Activated T-helper 1 cell treated with anti-CD3 and anti-CD28 coated beads, Interleukin-12 subunit alpha, Interleukin-12 subunit beta, Interleukin-2, Interleukin-4 antibody, amounts not matched to agents 30 ng/mL and 10 ng/mL and 1 ng/mL, durations not matched to agents 14 hours and 24 hours and 36 hours (primary cell): ENCODE data around the gene JAKMIP2. TPM values are rescaled to one million over a fixed set of nuclear protein-coding genes. Genes with fewer than 3 reads are reported as not detected.

ENCODE experiments used
- DNase-seq: peaks from one replicate; pipeline ENCODE4 v3.0.0; 2021; ENCODE audit warnings: low spot score
- H3K27ac Mint-ChIP-seq: one replicate; pipeline ENCODE4 v1.8.0; 2021; ENCODE audit warnings: mild to moderate bottlenecking, mixed read lengths
- H3K27me3 Mint-ChIP-seq: one replicate; pipeline ENCODE4 v1.8.0; 2022; ENCODE audit warnings: mild to moderate bottlenecking, moderate library complexity, mixed read lengths; ENCODE audit not compliant: insufficient read depth
- H3K36me3 Mint-ChIP-seq: one replicate; pipeline ENCODE4 v1.8.0; 2021; ENCODE audit warnings: low read depth, mixed read lengths
- H3K4me1 Mint-ChIP-seq: one replicate; pipeline ENCODE4 v1.8.0; 2021; ENCODE audit warnings: low read depth, mixed read lengths
- H3K4me3 Mint-ChIP-seq: one replicate; pipeline ENCODE4 v1.8.0; 2021; ENCODE audit warnings: mild to moderate bottlenecking, moderate library complexity, mixed read lengths
- H3K9me3 Mint-ChIP-seq: one replicate; pipeline ENCODE4 v1.8.0; 2021; ENCODE audit warnings: mixed read lengths
- intact Hi-C: fragments of 100-400 bp; cut with micrococcal nuclease; formaldehyde crosslinking; loops from one replicate; pipeline ENCODE4 v1.15.1; 2024
- total RNA-seq: library from RNA; stranded (reverse); gene quantifications from 2 replicates; pipeline ENCODE4 v1.2.3, GENCODE V29; 2022

The JAKMIP2 gene
- total RNA-seq, 1 donor from 2014 or later, result 1.1 TPM

DNA sequence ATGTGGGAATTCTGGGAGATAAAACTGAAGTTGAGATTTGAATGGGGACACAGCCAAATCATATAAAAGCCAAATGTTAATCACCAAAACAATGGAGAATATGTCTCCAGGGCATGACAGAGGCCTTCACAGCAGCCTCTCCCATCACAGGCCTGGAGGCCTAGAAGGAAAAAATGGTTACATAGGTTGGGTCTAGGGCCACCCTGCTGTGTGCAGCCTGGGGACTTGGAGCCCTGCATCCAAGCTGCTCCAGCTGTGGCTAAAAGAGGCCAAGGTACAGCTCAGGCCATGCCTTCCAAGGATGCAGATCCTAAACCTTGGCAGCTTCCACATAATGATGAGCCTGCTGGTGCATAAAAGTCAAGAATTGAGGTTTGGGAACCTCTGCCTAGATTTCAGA, 85.1 kb downstream of the JAKMIP2 start:
- H3K27me3 Mint-ChIP-seq, result no peaks in the 10 kb centered on the region
- peaks cover 21% of the 10 kb centered on the region for H3K9me3 Mint-ChIP-seq
- peaks cover 3% of the 10 kb centered on the region for H3K36me3 Mint-ChIP-seq
- H3K27ac Mint-ChIP-seq, result no peak overlapping the region
- intact Hi-C loops, result no loop called here
- H3K4me1 Mint-ChIP-seq, result no peaks in the 10 kb centered on the region
- no peak overlapping the region for H3K4me3 Mint-ChIP-seq
- no peak for DNase-seq

DNA sequence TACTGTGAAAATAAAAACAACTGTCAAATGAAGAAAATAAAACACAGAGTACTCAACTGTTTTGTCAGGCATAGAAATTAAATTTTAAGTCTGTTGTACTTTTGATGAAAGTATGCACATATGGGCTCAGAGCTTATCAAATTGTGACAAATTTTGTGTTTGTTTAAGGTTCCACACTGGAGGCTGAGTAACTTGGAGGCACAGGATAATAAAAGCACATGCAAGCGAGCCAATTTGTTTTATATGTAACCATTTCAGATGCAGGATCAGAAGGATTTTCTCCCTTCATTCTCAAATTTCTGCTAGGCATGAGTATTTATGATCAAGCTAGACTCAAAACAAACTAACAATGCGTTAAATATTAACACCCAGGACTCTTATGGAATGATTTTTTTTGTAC, 87.8 kb downstream of the JAKMIP2 start:
- H3K4me3 Mint-ChIP-seq, result no peak overlapping the region
- H3K36me3 Mint-ChIP-seq, result peaks cover 3% of the 10 kb centered on the region
- peaks cover 21% of the 10 kb centered on the region for H3K9me3 Mint-ChIP-seq
- DNase-seq, result no peak
- H3K4me1 Mint-ChIP-seq, result no peaks in the 10 kb centered on the region
- intact Hi-C loops, result no loop called here
- H3K27me3 Mint-ChIP-seq, result no peaks in the 10 kb centered on the region
- H3K27ac Mint-ChIP-seq, result no peak overlapping the region

DNA sequence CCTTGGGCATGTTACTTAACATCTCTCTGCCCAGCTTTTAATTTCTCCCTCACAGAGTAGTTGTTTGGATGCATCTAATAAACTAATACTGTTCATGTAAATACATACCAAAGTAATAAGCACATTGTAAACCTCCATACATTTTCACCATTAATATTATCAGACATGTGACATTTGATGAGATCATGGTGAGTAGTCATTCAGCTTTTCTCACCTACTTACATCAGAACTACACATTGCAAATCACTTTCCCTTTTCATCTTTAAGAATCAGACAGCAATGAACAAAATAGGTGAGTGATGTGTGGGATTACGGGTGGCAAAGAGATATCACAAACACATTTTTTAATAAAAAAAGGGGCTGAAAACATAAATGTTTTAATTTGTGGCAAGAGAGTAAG, 89.3 kb downstream of the JAKMIP2 start:
- Mint-ChIP-seq H3K9me3 (peaks cover 10% of the 10 kb centered on the region), H3K27me3 (no peaks in the 10 kb centered on the region), H3K4me3 (no peak overlapping the region), H3K36me3 (peaks cover 3% of the 10 kb centered on the region), H3K27ac (no peak overlapping the region), H3K4me1 (no peaks in the 10 kb centered on the region)
- intact Hi-C loops, result no loop called here
- DNase-seq, result no peak

DNA sequence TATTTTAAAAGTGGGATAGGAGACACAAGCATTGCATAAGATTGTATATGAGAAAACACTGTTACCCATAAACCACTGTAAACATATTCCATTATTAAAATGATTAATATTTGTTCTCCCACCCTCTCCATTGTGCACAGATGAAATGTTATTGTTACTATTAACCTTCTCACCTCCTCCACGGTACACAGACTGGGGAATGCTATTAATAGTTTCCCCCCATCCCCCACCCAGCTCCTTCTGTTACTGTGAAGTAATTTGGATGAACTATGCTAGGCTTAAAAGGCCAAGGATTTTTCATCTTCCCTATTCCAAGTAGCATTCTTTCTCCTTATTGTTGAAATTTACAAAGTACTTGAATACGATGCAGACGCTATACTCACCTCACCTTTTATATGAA, 91.4 kb downstream of the JAKMIP2 start:
- H3K9me3 Mint-ChIP-seq, result no peaks in the 10 kb centered on the region
- DNase-seq, result no peak
- H3K4me3 Mint-ChIP-seq, result no peak overlapping the region
- intact Hi-C loops, result no loop called here
- no peaks in the 10 kb centered on the region for H3K36me3 Mint-ChIP-seq
- no peaks in the 10 kb centered on the region for H3K27me3 Mint-ChIP-seq
- H3K4me1 Mint-ChIP-seq, result no peaks in the 10 kb centered on the region
- H3K27ac Mint-ChIP-seq, result no peak overlapping the region

DNA sequence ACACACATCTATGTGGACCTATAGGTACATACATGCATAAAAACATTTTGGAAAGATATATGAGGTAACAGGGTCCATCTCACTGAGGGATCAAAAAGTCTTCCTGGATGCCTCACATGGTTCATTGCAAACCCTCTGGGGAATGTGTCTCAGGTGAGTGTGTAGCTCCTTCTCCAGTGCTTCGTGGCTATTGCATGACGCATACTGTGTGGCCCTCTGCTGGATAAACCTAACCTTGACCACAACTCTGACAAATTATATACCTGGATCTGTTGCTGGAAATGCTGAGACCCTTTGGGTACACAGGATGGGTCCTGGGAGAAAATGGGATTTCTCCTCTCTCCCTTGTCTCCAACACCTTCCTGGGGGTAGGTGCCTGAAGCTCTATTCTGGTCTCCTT, 91.9 kb downstream of the JAKMIP2 start:
- DNase-seq, result no peak
- intact Hi-C loops, result no loop called here
- no peaks in the 10 kb centered on the region for H3K36me3 Mint-ChIP-seq
- H3K4me3 Mint-ChIP-seq, result no peak overlapping the region
- no peaks in the 10 kb centered on the region for H3K27me3 Mint-ChIP-seq
- no peak overlapping the region for H3K27ac Mint-ChIP-seq
- no peaks in the 10 kb centered on the region for H3K4me1 Mint-ChIP-seq
- H3K9me3 Mint-ChIP-seq, result no peaks in the 10 kb centered on the region

DNA sequence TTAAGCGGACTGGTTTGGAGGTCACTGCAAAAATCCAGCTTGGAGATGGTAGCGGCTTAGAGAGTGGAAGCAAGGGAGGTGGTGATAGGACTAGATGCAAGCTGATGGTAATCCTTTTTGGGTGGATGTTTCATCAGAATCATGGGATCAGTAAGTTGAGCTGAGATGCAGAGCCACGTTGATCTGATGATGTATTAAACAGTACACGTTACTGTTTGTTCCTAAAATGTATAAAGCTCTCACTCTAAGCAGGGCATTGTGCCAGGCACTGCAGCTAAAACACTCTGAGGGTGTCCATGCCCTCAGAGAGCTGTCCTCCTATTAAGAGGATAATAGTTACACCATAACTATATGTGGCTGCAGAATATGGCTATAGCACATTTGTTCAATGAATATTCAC, 93.1 kb downstream of the JAKMIP2 start:
- DNase-seq, result no peak
- intact Hi-C loops, result no loop called here
- H3K36me3 Mint-ChIP-seq, result no peaks in the 10 kb centered on the region
- no peaks in the 10 kb centered on the region for H3K27me3 Mint-ChIP-seq
- H3K27ac Mint-ChIP-seq, result no peak overlapping the region
- H3K9me3 Mint-ChIP-seq, result no peaks in the 10 kb centered on the region
- no peaks in the 10 kb centered on the region for H3K4me1 Mint-ChIP-seq
- no peak overlapping the region for H3K4me3 Mint-ChIP-seq

DNA sequence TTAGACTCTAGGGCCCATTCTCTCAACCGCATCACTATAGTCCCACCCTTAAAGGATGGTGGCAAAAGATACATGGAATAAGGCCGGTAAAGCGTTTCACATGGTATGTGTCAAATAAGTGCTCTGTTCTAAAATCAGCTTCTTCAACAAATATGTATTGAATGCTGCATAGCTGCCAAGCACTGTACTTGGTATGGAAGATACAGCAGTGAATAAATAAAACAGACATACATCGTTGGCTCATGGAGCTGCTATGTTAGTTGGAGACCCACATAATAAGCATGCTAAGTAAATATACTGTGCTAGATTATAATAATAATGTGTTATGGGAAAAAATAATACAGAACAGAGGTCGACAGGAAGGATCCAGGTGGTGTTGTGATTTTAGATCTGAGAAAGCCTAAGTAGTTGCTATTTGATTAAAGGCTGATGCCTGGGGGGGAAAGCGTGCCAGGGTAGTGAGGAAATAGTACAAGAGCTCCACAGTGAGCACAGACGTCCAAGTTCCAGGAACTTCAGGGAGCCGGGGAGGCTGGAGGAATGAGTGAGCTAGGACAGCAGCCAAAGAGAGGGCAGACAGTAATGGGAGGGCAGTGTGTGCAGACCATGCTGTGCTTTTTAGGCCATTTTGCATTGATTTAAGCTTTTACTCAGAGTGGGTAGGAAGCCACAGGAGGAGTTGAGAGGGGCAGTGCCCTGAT, 93.7 kb downstream of the JAKMIP2 start:
- no peak for DNase-seq
- Mint-ChIP-seq H3K4me1 (no peaks in the 10 kb centered on the region), H3K27me3 (no peaks in the 10 kb centered on the region), H3K9me3 (no peaks in the 10 kb centered on the region), H3K27ac (no peak overlapping the region), H3K4me3 (no peak overlapping the region), H3K36me3 (no peaks in the 10 kb centered on the region)
- intact Hi-C loops, result no loop called here

DNA sequence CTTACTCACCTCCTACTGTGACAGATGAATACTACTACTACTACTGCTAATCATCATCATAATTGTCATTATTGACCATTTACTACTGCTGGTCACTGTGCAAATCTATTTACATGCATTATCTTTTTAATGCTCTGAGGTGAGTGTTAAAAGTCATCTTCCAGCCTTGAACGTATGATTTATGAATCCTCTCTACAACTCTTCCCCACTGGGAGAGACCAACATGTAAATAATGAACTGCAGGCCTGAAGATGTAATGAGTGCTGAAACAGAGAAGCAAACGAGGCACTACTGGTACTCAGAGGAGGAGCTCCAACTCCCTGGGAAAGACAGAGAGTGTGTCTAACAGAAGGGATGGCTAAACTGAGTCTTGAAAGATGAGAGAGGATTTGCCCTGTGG, 95.4 kb downstream of the JAKMIP2 start:
- intact Hi-C loops, result no loop called here
- Mint-ChIP-seq H3K9me3 (no peaks in the 10 kb centered on the region), H3K27ac (no peak overlapping the region), H3K27me3 (no peaks in the 10 kb centered on the region), H3K4me3 (no peak overlapping the region), H3K36me3 (no peaks in the 10 kb centered on the region), H3K4me1 (no peaks in the 10 kb centered on the region)
- no peak for DNase-seq

DNA sequence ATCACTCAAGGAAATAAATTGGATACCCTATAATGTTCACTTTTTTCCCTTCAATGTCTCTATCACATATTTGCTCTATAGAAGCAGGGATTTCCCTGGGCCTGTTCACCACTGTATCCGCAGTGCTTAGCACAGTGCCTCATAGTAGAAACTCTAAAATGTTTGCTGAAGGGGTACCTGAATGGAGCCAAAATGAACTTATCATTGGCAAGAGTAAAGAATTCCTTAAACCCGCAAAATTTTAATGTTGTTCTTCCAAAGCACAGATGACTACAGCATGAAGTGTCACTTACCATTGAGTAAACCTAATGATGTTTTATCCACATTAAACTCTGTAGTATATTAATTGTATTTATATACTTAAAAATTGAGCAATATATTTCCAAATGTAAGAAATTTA, 96.1 kb downstream of the JAKMIP2 start:
- no peaks in the 10 kb centered on the region for H3K36me3 Mint-ChIP-seq
- no peaks in the 10 kb centered on the region for H3K4me1 Mint-ChIP-seq
- H3K4me3 Mint-ChIP-seq, result no peak overlapping the region
- no peak for DNase-seq
- intact Hi-C loops, result no loop called here
- H3K27me3 Mint-ChIP-seq, result no peaks in the 10 kb centered on the region
- H3K9me3 Mint-ChIP-seq, result no peaks in the 10 kb centered on the region
- no peak overlapping the region for H3K27ac Mint-ChIP-seq

DNA sequence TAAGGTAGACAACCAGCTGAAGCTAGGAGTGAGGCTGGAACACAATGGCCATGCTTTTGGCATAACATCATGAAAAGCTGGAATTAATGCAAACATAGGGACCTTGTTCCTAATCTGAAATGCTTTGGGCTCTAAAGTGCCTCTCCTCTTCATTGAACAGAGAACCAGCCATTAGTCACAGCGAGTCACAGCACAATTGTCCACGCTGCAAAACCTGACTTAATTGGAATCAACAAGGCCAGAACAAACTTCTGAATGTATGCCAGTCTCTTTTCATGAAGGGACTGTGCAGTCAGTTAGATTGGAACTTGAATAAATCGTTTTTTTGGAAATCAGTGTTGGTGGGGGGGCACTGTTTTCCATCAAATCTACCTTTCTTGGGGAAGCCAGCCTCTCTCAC, 96.5 kb downstream of the JAKMIP2 start:
- H3K27ac Mint-ChIP-seq, result no peak overlapping the region
- no peak overlapping the region for H3K4me3 Mint-ChIP-seq
- no peaks in the 10 kb centered on the region for H3K4me1 Mint-ChIP-seq

DNA sequence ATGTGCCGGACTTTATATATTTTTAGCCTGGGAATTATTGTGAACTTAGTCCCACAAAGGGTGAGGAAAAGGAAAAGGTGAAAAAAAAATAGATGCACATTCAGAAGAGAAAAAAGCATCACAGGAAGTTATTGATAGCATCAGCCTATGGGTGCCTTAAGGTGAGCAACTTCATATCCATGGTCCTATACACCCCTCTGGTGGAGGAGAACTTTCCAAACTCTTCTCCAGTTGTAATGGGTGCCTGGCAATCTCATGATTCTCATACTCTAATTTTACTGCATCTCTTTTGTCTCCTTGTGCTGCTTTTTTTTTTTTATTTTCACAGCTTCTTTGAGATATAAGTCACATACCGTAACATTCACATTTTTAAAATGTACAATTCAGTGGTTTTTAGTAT, 107.4 kb downstream of the JAKMIP2 start:
- H3K4me1 Mint-ChIP-seq, result no peaks in the 10 kb centered on the region
- no peak overlapping the region for H3K4me3 Mint-ChIP-seq
- H3K27ac Mint-ChIP-seq, result no peak overlapping the region
- H3K27me3 Mint-ChIP-seq, result no peaks in the 10 kb centered on the region
- no peaks in the 10 kb centered on the region for H3K36me3 Mint-ChIP-seq
- H3K9me3 Mint-ChIP-seq, result no peaks in the 10 kb centered on the region
- DNase-seq, result no peak
- intact Hi-C loops, result no loop called here

More for the DNA sequence above, 96.5 kb downstream of the JAKMIP2 start:
- Mint-ChIP-seq H3K36me3 (no peaks in the 10 kb centered on the region), H3K9me3 (no peaks in the 10 kb centered on the region), H3K27me3 (no peaks in the 10 kb centered on the region)
- DNase-seq, result no peak
- intact Hi-C loops, result no loop called here

DNA sequence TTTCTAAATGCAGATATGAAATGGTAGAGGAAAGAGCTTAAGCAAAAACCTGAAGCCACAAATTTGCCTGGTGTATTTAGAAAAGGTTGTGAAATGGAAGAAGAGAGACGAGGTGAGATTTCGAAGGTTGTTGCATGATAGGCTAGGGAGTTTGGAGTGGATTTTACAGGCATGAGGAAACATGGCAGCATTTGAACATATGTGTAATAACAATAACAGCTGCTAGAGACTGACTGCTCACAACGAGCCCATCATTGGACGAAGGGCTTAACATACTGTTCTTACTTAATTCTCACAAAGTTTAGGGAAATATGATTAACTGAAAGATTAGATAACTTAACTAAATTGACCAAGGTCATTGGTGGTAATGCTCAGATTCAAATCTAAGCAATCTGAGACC, 108.1 kb downstream of the JAKMIP2 start:
- no peaks in the 10 kb centered on the region for H3K36me3 Mint-ChIP-seq
- H3K27me3 Mint-ChIP-seq, result no peaks in the 10 kb centered on the region
- H3K9me3 Mint-ChIP-seq, result no peaks in the 10 kb centered on the region
- intact Hi-C loops, result no loop called here
- no peaks in the 10 kb centered on the region for H3K4me1 Mint-ChIP-seq
- DNase-seq, result no peak
- no peak overlapping the region for H3K27ac Mint-ChIP-seq
- H3K4me3 Mint-ChIP-seq, result no peak overlapping the region

DNA sequence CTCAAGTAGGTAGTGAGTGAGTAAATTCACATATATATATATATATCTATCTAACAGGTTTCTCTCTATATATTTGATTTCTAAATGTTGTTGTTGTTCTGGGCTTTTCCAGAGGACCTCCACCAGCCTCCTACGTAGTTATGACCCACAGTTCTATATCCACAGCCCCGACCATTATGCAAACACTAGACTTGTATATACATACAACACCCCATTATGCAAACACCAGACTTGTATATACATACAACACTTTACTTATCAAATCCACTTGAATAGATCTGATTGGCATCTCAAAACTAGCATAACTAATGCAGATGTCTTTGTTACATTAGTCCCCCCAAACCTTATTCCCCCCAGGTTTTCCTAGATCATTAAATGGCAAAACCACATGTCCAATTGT, 108.7 kb downstream of the JAKMIP2 start:
- Mint-ChIP-seq H3K27me3 (no peaks in the 10 kb centered on the region), H3K4me3 (no peak overlapping the region), H3K27ac (no peak overlapping the region), H3K36me3 (no peaks in the 10 kb centered on the region), H3K4me1 (no peaks in the 10 kb centered on the region), H3K9me3 (no peaks in the 10 kb centered on the region)
- intact Hi-C loops, result no loop called here
- DNase-seq, result no peak

DNA sequence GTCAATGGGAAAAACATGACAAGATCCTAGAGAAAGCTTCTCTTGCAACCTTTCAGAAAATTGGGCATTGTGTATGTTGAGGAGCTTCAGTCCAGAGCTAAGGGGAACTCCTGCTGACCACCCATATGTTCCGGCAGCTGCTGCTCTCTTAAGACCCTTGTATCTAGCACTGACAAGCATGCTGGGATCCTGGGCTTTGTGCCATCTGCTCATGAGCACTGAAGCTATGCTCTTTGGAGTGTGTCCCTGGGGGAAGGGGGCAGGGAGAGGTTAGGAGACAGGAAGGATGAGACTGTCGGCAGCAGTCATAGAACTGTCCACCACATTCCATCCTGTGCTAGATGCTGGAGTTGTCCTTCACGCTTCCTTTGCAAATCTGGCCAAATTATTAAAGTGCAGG, 109.3 kb downstream of the JAKMIP2 start:
- no peaks in the 10 kb centered on the region for H3K4me1 Mint-ChIP-seq
- no peak for DNase-seq
- no peaks in the 10 kb centered on the region for H3K9me3 Mint-ChIP-seq
- intact Hi-C loops, result no loop called here
- H3K4me3 Mint-ChIP-seq, result no peak overlapping the region
- H3K36me3 Mint-ChIP-seq, result no peaks in the 10 kb centered on the region
- no peak overlapping the region for H3K27ac Mint-ChIP-seq
- H3K27me3 Mint-ChIP-seq, result no peaks in the 10 kb centered on the region
